ENCODE measurements around the gene RNF26. TPM values are rescaled to one million over a fixed set of nuclear protein-coding genes. Genes with fewer than 3 reads are reported as not detected.

The RNF26 gene
- total and polyA plus RNA-seq, 2 donors from 2014 or later = 18.2 to 23.5 TPM

GRCh38 chr11:119375337-119376196 is 41.2 kb downstream of the RNF26 start:
- DNase-seq = peak in 3 of 5 donors; percentile 52 to 93 (median 56)
- intact Hi-C loops (cut with DNase I) = no loop called here
- H3K27ac ChIP-seq (ENCODE audit: low read depth in 2 of 2, low read length in 2 of 2) = peak overlapping the region; percentile 89 to 92
- peak overlapping the region in 1 of 3 donors; percentile 66 for H3K9ac ChIP-seq (ENCODE audit: low read length in 3 of 3)
- H3K9me3 ChIP-seq (ENCODE audit: control insufficient read depth in 2 of 3, insufficient read depth in 1 of 3, low read length in 3 of 3) = no peaks in the 10 kb centered on the region
- TF ChIP-seq CTCF (IDR thresholded peaks at IDR 0.05; ENCODE audit: borderline replicate concordance, extremely low read depth, insufficient read depth) = no peak
- FAIRE-seq = no peak
- no peaks in the 10 kb centered on the region for H3K36me3 ChIP-seq (ENCODE audit: control insufficient read depth in 2 of 3, insufficient read depth in 3 of 3, low read length in 3 of 3)
- no peaks in the 10 kb centered on the region for H3K27me3 ChIP-seq (ENCODE audit: control insufficient read depth, insufficient read depth, low read length)
- peaks cover 0 to 43% (median 33%) of the 10 kb centered on the region in 3 donors for H3K4me1 ChIP-seq (ENCODE audit: control insufficient read depth in 2 of 3, insufficient read depth in 2 of 3, low read depth in 1 of 3, low read length in 3 of 3)
- H3K4me3 ChIP-seq (ENCODE audit: low read length in 3 of 3) = peak overlapping the region in 1 of 3 donors; percentile 42

GRCh38 chr11:119376197-119376847 is 42.0 kb downstream of the RNF26 start:
- Histone ChIP-seq H3K9me3 (ENCODE audit: control insufficient read depth in 2 of 3, insufficient read depth in 1 of 3, low read length in 3 of 3) (no peaks in the 10 kb centered on the region), H3K36me3 (ENCODE audit: control insufficient read depth in 2 of 3, insufficient read depth in 3 of 3, low read length in 3 of 3) (no peaks in the 10 kb centered on the region), H3K4me1 (ENCODE audit: control insufficient read depth in 2 of 3, insufficient read depth in 2 of 3, low read depth in 1 of 3, low read length in 3 of 3) (peaks cover 0 to 42% (median 26%) of the 10 kb centered on the region in 3 donors), H3K9ac (ENCODE audit: low read length in 3 of 3) (peak overlapping the region in 1 of 3 donors; percentile 66), H3K4me3 (ENCODE audit: low read length in 3 of 3) (peak overlapping the region in 1 of 3 donors; percentile 42), H3K27ac (ENCODE audit: low read depth in 2 of 2, low read length in 2 of 2) (peak overlapping the region; percentile 89 to 92), H3K27me3 (ENCODE audit: control insufficient read depth, insufficient read depth, low read length) (no peaks in the 10 kb centered on the region)
- intact Hi-C loops (cut with DNase I) = no loop called here
- no peak for TF ChIP-seq CTCF (IDR thresholded peaks at IDR 0.05; ENCODE audit: borderline replicate concordance, extremely low read depth, insufficient read depth)
- DNase-seq (peak in 2 of 5 donors; percentile 54 to 73), FAIRE-seq (no peak)

GRCh38 chr11:119377112-119377901 is 43.0 kb downstream of the RNF26 start:
- TF ChIP-seq CTCF (IDR thresholded peaks at IDR 0.05; ENCODE audit: borderline replicate concordance, extremely low read depth, insufficient read depth) = no peak
- Histone ChIP-seq H3K27ac (ENCODE audit: low read depth in 2 of 2, low read length in 2 of 2) (no peak overlapping the region), H3K27me3 (ENCODE audit: control insufficient read depth, insufficient read depth, low read length) (no peaks in the 10 kb centered on the region), H3K4me3 (ENCODE audit: low read length in 3 of 3) (no peak overlapping the region), H3K9ac (ENCODE audit: low read length in 3 of 3) (no peak overlapping the region), H3K9me3 (ENCODE audit: control insufficient read depth in 2 of 3, insufficient read depth in 1 of 3, low read length in 3 of 3) (no peaks in the 10 kb centered on the region), H3K4me1 (ENCODE audit: control insufficient read depth in 2 of 3, insufficient read depth in 2 of 3, low read depth in 1 of 3, low read length in 3 of 3) (peaks cover 0 to 42% (median 33%) of the 10 kb centered on the region in 3 donors), H3K36me3 (ENCODE audit: control insufficient read depth in 2 of 3, insufficient read depth in 3 of 3, low read length in 3 of 3) (no peaks in the 10 kb centered on the region)
- intact Hi-C loops (cut with DNase I) = no loop called here
- DNase-seq (peak in 1 of 5 donors; percentile 70), FAIRE-seq (no peak)
